Stimulated activated CD8-positive, alpha-beta memory T cell treated with anti-CD3 and anti-CD28 coated beads, Interleukin-2, amount 100 ng/mL, for 1 hour (primary cell): Measurements from ENCODE around the gene ZNF526.

Experiments used
- DNase-seq, 2 donors: peaks; one replicate each; pipeline ENCODE4 v3.0.0-alpha.2; 2020; ENCODE audit warnings: low read depth in 2 of 2

Gene ZNF526, protein sequence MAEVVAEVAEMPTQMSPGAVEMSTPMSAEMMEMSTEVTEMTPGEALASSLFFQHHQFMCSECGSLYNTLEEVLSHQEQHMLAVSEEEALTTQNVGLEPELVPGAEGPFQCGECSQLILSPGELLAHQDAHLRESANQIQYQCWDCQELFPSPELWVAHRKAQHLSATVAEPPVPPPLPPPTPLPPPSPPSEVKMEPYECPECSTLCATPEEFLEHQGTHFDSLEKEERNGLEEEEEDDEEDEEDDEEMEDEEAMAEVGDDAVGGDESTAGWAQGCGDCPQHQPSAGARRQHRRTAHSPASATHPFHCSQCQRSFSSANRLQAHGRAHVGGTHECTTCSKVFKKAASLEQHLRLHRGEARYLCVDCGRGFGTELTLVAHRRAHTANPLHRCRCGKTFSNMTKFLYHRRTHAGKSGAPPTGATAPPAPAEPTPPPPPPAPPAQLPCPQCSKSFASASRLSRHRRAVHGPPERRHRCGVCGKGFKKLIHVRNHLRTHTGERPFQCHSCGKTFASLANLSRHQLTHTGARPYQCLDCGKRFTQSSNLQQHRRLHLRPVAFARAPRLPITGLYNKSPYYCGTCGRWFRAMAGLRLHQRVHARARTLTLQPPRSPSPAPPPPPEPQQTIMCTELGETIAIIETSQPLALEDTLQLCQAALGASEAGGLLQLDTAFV

DNA sequence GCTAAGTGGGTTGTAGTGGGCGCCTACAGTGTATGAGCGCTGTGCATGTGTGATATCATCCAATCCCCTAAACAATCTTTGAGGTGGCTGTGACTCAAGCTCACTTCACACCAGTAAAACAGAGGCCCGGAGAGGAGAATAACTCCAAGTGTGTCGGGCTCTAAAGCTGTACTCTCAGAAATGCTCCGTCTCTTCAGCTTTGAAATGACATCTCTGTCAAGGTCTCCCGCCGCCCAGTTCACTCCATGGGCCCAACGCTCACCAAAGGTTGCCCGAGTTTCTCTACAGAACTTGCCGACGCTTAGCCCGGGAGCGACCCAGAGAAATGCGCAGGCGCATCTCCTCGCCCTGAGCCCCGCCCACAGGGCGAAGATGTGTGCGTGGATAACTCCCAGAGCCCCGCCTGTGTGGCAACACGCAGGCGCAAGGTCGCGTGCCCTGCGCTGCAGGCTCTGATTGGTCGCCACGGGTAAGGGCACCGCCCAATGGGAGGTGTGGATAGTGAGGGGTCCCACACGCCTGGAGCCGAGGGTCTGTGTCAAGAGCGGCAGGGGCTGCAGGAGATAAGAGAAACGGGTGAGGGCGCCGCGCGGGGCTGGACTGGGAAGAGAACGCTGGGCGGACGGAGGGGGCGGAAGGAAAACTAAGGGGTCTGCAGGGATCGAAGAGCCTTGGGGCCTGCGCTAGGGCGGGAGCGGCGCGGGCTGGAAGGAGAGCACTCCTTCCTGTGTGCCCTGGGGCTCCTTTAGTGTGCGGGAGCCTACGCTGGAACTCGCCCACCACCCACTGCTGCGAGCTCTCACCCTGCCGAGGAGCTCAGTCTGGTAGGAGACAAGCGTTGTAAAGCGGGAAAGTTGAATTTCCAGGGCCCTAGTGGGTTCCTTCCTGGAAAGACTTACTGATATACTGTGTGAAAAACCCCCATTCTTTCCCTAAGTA, at the start of gene ZNF526:
ZNF526 (plus strand) TSS at position 501 of the 939 bp plus-strand sequence. CDS start 4,092 bp downstream, outside the sequence.
- peak; percentile 93 to 96 for DNase-seq

GRCh38 chr19:42170715-42171114, 49.4 kb upstream of the ZNF526 start:
- DNase-seq, result no peak

DNA sequence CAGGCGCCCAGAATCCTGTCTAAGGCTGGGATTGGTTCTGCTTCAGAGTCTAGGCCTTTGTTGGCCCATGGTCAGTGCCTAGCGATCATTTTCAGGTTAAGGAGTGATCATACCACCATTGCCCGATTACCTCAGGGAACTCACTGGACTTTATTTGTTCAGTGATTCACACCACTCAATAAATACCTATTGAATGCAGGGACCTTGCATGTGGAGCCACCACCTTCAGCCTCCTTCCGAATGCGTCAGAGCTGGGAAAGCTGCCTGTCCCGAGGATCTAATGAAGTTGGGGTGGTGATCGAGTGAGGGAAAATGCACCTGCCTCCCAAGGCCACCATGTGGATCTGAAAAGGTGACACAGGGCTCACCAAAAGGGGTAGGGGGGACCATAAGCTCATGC, 47.9 kb upstream of the ZNF526 start:
- no peak for DNase-seq

DNA sequence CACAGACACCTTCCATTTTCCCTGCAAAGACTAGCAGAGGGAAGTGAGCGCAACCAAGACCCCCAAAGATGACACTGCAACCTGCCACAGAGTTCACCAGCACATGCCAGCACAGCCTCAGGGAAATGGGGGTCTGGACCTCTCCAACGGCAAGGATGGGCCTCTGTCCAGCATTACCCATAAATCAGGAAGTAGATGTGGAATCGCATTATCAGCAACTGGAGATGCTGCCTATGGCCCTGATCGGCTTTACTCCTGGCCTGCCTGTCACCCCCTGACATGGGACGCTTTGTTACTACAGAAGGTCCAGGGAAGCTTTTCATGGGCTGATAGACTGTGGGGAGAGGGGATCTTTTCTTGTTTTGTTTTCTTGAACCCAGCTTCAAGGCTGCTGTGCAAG, 46.4 kb upstream of the ZNF526 start:
- DNase-seq, result no peak

- DNase-seq, result no peak
Measured at GRCh38 chr19:42174188-42174587, 45.9 kb upstream of the ZNF526 start.

DNA sequence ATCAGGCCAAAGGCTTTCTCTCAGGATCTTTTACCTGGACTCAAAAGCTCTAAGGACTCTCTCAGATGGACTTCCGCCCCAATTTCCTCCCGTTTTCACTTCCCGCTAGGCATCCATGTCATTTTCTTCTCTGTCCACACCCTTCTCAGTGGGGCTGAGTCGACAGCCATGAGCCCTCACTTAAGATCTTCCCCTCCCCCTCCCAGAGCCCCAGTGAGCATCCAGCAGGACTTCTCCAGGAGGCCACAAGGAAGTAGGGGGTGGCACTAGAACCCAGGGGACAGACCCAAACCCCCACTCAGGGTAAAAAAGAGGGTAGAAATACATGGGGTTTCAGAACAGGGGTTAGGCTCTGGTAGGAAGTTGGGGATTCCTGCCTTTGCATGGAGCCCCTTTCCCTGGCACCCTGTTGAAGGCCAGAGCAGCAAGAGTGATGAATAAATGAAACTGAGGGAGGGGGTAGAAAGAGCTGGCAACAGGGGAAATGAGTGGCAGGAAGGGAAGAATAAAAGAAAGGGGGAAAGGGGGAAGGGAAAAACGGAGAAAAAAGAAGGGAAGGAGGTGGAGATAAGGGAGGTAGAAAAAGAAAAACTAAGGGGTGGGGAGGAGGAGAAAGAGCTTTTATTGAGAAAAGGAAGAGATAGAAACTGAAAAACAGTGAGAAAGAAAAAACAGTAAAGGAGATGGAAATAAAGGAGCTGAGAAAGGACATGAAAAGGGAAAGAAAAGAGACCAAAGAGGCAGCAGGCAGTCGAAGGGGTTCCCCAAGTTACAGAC, 45.0 kb upstream of the ZNF526 start:
- DNase-seq, result no peak

GRCh38 chr19:42175952-42176648, 44.0 kb upstream of the ZNF526 start:
- no peak for DNase-seq

DNA sequence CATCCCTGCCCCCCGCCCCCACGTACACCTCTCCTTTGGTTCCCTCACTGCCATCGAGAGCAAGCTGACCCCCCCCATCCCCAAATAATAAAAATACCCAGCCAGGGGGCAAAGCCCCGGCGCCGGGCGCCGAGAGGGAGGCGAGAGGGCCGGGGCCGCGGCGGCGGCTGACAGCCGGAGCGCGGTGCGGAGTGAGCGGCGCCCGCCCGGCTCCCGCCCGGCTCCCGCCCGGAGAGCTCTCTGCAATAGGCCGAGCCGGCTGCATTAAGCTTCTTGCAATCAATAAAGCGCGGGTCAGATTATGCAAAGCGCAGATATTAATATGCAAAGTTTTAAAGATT, 43.5 kb upstream of the ZNF526 start:
- no peak for DNase-seq

DNA sequence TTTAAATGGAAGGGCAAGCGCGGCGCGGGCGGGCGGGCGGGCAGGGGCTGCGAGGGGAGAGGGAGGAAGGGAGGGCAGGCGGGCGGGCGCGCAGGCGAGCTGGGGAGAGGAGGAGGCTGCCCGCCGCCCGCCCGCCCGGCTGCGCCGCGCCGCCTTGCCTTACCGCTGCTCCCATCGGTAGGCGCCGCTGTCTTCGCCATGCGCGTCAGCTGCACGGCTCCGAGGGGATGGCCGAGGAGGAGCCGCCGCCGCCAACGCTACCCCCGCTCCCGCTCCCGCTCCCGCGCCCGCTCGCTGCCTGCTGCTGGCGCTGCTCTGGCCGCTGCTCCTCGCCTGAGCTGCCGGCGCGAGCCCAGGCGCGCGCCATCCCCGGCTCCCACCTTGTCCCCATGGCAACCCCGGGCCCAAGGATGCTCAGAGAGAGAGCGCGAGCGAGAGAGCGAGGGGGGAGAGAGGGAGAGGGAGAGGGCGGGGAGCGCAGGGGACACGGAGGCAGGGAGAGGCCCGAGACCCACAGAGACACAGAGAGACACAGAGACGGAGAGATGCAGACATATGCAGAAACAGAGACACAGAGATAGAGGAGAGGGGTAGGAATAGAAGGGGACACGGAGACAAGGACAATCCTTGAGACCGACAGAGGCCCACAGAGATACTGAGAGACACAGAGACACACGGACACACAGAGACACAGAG, 43.0 kb upstream of the ZNF526 start:
- peak; percentile 43 to 55 for DNase-seq

GRCh38 chr19:42177686-42178019, 42.5 kb upstream of the ZNF526 start:
- no peak for DNase-seq

GRCh38 chr19:42178791-42179674, 41.1 kb upstream of the ZNF526 start:
- DNase-seq, result no peak

GRCh38 chr19:42184401-42184861, 35.7 kb upstream of the ZNF526 start:
- peak; percentile 51 for DNase-seq

DNA sequence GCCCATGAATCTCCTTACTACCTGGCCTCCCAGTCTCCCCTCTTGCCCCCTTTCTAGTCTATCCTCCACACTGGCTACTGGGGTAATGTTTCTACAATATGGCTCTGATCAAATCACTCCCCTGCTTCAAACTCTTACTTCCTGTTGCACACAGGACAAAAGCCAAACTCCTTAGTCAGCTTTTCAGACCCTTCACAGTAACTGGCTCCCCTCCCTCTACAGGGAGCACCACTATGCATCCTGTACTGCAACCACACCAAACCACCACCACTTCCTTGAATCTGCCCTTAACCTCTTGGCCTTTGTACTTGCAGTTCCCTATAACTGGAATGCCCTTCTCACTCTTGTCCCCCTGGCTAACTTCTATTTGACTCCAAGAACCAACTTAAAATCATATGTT, 34.8 kb upstream of the ZNF526 start:
- no peak for DNase-seq

DNA sequence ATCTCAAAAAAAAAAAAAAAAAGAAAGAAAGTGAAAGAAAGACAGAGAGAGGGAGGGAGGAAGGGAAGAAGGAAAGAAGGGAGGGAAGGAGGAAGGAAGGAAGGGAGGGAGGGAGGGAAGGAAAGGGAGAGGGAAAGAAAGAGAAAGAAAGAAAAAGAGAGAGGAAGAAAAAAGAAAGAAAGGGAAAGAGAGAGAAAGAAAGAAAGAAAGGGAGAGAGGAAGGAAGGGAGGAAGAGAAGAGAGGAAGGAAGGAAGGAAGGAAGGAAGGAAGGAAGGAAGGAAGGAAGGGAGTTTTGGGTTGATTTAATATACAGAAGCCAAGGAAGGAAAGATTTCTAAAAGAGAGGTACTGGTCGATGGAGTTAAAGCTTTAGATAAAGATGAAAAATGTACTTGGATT, 31.4 kb upstream of the ZNF526 start:
- no peak for DNase-seq

DNA sequence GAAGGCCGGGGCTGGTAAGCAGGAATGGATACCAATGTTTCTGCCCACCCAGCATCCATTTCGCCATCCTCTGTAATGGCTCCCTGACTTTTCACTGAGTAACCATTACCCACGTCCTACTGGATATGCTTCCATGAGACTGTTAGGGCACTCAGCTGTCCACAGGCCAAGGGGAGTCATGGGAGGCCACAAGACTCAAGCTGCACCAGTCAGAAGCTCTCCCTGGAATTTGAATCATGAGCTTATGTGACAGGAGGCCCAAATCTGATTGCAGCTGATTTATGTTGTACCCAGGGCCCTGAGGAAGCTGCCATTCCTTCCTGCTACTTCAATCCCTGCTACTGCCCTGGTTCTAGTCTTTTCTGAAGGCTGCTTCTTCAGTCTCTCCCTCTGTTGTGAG, 31.0 kb upstream of the ZNF526 start:
- no peak for DNase-seq

DNA sequence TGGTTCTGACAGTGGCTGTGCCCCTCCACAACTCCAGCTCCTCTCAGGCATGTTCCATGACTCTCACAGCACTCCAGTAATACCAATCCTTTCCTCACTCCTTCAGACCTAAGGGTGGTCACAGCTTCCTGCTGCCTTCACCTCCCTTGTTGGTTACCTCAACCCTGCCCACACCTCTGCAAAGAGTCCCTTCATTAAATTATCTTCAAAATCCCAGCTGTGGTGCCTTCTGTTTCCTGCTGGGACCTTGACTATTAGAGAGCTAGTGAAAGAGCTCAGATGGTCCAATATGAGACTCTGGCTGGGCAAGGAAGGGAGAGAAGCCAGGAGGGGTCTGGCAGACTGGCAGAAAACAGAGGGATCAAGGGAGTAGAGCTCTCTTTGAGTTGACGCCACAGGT, 28.8 kb upstream of the ZNF526 start:
- DNase-seq, result no peak

GRCh38 chr19:42191855-42192254, 28.3 kb upstream of the ZNF526 start:
- no peak for DNase-seq

DNA sequence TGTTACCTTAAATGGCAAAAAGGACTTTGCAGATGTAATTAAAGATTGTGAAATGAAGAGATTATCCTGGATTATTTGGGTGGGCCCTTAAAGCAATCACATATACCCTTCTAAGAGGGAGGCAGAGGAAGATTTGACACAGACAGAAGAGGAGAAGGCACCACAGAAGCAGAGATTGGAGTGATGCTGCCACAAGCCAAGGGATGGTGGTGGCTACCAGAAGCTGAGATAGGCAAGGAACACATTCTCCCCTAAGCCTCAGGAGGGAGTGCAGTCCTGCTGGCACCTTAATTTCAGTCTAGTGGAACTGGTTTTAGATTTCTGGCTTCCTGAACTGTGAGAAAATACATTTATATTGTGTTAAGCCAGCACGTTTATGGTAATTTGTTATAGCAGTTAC, 26.8 kb upstream of the ZNF526 start:
- DNase-seq, result no peak

GRCh38 chr19:42193706-42194105, 26.4 kb upstream of the ZNF526 start:
- DNase-seq, result no peak
